Measurements from ENCODE around the gene RERE.
"Not testable (repeated sequence)": the region's sequence is repeated elsewhere in the genome, so short reads cannot be mapped to it uniquely, and the experiment has no call there.

RERE gene

GRCh38 chr1:8841395-8841794 lies 24.0 kb upstream of the RERE start:
- DNase-seq: no peak

- DNase-seq: no peak
Observed at GRCh38 chr1:8839990-8840389, 22.6 kb upstream of the RERE start.

GRCh38 chr1:8835941-8836643 lies 18.7 kb upstream of the RERE start:
- no peak for DNase-seq

DNA sequence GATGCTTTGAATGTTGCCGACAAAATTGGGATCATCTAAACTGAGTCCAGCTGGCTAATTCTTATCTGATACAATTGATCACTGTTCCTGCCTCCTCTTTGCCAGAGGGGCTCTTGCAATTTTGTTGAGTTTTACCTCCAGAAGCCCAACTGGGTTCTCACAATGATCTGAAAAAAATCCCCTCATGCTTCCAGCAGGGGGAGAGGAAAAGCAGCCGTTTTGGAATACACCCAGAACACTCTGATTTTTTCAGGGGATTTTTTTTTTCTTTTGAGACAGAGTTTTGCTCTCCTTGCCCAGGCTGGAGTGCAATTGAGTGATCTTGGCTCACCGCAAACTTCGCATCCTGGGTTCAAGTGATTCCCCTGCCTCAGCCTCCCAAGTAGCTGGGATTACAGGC lies 13.9 kb upstream of the RERE start:
- no peak for DNase-seq

- not testable (repeated sequence) for DNase-seq
Observed at GRCh38 chr1:8830732-8831131, 13.3 kb upstream of the RERE start.

GRCh38 chr1:8825985-8826481 lies 8.6 kb upstream of the RERE start:
- DNase-seq: no peak

GRCh38 chr1:8823295-8823664 lies 5.8 kb upstream of the RERE start:
- DNase-seq: no peak

DNA sequence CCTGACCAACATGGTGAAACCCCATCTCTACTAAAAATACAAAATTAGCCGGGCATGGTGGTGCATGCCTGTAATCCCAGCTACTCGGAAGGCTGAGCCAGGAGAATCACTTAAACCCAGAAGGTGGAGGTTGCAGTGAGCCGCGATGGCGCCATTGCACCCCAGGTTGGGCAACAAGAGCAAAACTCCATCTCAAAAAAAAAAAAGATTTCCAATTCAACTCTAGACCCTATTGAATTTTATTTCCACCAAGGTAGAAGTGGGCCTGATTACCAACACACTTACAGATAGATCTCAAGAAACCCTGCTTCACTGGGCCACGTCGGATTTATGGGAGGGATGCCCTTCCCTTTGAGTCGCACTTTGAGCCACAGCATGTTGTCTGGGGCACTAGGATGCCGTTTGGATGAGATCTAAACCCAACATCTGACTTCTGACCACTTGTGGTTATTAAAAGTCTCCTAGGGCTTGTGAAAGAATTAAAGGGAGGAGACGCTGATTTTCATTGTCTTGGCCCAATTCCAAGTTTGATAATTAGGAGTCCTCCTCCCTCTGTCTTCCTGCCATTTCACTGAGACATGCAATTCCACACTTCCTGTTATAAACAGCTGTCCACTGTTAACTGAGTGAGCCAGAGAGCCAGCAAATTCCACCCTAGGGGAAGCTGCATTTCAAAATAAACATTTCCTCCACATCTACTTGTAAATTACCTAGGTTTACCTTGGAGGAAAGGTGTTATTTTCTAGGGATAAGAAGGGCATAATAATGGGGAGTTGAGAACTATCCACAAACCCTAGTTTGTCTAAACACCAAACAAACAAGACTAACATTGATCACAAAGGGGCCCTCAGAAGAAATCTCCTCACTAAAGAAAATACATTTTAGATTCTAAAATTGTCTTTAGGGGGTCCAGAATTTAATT lies 5.2 kb upstream of the RERE start:
- DNase-seq: no peak

GRCh38 chr1:8821084-8821483 lies 3.6 kb upstream of the RERE start:
- DNase-seq: no peak

GRCh38 chr1:8818789-8819188 lies 1.3 kb upstream of the RERE start:
- not testable (repeated sequence) for DNase-seq

GRCh38 chr1:8818325-8818775 lies 910 bp upstream of the RERE start:
- DNase-seq: no peak

GRCh38 chr1:8816831-8817411 lies 519 bp downstream of the RERE start:
- DNase-seq: peak; percentile 6

DNA sequence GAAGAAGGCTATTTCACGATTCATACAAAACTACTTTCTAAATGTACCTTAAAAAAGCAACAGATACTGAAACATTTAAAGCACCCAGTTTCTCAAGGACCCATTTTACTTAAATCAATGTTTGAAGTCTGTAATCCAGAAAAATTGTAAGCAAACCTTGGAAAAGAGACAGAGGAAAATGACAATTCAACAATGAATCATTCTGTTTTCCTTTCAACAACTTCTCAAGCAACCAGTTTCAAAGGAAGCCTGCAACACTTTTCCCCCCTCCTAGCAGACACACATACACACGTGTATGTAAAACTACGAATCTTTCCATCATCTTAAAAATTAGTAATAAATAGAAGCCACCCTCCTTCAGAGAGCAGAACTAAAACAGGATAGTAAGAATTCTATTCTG lies 1.2 kb downstream of the RERE start:
- no peak for DNase-seq

- DNase-seq: no peak
Observed at GRCh38 chr1:8815582-8816151, 1.8 kb downstream of the RERE start.

DNA sequence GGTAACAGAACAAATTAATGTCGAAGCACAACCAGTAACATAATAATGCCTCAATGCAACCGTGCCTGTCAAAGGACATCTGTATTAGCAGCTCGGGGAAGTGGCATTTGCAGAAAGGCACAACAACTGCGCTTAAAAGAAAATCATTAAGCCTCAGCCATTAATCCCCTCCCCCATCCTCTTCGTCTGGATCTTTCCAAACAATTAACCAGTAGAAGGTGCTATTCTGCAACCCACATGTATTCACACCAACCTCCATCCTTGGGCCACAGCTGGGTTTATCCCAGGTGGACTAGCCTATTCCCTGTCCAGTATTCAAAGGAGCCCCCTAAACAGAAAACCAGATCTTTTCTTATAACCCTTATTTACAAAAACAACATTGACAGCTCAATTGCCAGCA lies 2.6 kb downstream of the RERE start:
- no peak for DNase-seq

- no peak for DNase-seq
Observed at GRCh38 chr1:8813991-8814390, 3.4 kb downstream of the RERE start.

- DNase-seq: no peak
Observed at GRCh38 chr1:8813016-8813763, 4.2 kb downstream of the RERE start.

GRCh38 chr1:8812081-8812480 lies 5.4 kb downstream of the RERE start:
- DNase-seq: no peak

- DNase-seq: no peak
Observed at GRCh38 chr1:8810987-8811386, 6.5 kb downstream of the RERE start.

DNA sequence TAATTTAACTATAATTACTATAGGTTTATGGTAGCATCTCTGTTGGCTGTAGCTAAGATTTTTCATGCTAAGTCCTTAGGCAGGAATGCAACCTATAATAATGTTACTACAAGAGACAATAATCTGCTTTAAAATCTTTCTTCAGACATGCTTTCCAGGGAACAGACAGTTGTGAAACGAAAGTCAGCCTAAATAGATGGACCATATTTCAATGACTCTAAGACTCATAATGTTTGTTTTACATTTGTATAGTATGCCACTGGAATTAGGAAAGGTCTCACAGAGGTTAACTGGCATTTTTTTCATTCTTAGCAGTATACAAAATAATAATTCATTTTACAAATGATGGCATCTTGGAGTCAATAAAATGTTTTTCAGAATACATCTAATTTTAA lies 8.1 kb downstream of the RERE start:
- no peak for DNase-seq

DNA sequence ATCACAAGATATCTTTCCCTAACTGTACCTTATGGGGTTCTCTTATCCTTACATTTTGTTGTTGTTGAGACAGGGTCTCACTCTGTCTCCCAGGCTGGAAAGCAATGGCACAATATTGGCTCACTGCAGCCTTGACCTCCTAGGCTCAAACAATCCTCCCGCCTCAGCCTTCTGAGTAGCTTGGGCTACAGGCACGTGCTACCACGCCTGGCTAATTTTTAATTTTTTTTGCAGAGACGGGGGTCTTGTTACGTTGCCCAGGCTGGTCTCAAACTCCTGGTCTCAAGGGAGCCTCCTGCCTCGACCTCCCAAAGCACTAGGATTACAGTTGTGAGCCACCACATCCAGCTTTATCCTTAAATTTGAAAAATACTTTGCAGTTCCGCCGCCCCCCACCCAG lies 10.4 kb downstream of the RERE start:
- DNase-seq: no peak

DNA sequence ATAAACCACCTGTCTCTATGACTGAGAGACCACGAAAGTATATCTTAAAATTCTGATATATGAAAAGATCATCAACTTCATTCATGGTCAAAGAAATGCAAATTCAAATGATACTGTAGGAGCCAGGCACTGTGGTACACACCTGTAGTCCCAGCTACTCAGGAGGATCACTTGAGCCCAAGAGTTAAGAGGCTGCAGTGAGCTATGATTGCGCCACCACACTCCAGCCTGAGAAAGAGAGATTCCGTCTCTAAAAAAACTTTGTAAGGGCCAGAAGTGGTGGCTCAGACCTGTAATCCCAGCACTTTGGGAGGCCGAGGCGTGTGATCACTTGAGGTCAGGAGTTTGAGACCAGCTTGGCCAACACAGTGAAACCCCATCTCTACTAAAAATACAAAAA lies 17.0 kb downstream of the RERE start:
- DNase-seq: no peak

GRCh38 chr1:8797216-8797615 lies 20.2 kb downstream of the RERE start:
- no peak for DNase-seq

Measured in effector CD4-positive, alpha-beta T cell (primary cell).